Nephron (organoid): Measurements from ENCODE around the gene ANO3.
A peak's percentile ranks its signal among the peaks of the same experiment; 100 is the strongest.

Experiments used
- H3K27ac Mint-ChIP-seq, 3 experiments: 2 replicates each; pipeline ENCODE4 v1.8.0; 2020; ENCODE audit warnings: mixed read lengths in 3 of 3, mild to moderate bottlenecking in 2 of 3, moderate library complexity in 1 of 3
- H3K27me3 Mint-ChIP-seq: 2 replicates; pipeline ENCODE4 v1.8.0; 2021; ENCODE audit warnings: low read depth, mild to moderate bottlenecking, moderate library complexity, mixed read lengths
- H3K36me3 Mint-ChIP-seq: 2 replicates; pipeline ENCODE4 v1.8.0; 2020; ENCODE audit warnings: low read depth, mixed read lengths
- H3K4me1 Mint-ChIP-seq: 2 replicates; pipeline ENCODE4 v1.8.0; 2020; ENCODE audit warnings: mixed read lengths
- H3K4me3 Mint-ChIP-seq, 3 experiments: 2 replicates each; pipeline ENCODE4 v1.8.0; 2020; ENCODE audit warnings: mild to moderate bottlenecking in 3 of 3, mixed read lengths in 3 of 3, moderate library complexity in 2 of 3
- H3K9me3 Mint-ChIP-seq: 2 replicates; pipeline ENCODE4 v1.8.0; 2020; ENCODE audit warnings: mixed read lengths
- CTCF ChIP-seq, 3 experiments: fragments of 200-600 bp; sonication (generic); IDR thresholded peaks; one replicate each; pipeline ENCODE4 v1.5.0; 2021; ENCODE audit warnings: antibody characterized with exemption in 3 of 3; ENCODE audit not compliant: unreplicated experiment in 3 of 3

ANO3 gene

DNA sequence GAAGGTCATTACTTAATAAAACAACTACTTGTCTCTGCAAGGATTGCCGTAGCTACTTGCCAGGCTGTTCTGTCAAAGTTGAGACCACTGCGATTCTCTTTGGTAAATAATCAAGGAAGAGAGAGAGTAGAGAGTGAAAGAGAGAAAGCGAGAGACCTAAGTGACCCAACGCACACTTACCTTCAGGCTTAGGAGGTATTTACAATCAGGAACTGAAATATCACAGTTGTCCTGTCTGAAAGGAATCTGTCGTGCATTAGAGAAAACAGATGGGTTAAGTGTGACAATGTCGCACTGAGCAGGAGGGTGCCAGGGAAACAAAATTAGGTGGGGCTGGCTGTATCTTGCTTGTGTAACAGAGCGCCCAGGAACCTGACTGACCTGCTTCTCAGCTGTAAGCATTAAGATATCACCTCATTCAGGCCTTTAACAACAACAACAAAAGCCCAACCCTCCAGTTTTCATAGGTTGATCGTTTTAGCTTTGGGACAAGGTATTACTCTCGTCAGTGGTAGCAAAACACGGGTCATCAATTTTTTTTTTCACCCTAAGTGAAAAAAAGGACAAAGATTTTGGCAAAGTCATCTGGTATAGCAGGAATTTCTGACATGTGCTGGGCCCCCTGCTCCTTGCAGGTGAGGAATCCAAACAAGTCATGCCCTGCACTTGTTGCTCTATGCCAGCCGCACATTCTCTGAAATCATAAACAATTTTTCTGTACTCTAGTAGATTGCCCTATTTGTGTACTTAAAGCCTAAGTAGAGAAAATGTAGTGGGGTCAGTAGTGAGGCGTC, 240.1 kb downstream of the ANO3 start, which contains the start of gene MUC15:
Gene MUC15, minus strand, starts transcription at position 403 of the 794 bp plus-strand sequence. CDS start 5,169 bp downstream, outside the sequence.
- Mint-ChIP-seq H3K27ac (peak within 1 kb of the TSS; percentile 45 to 79 (median 53)), H3K27me3 (peaks cover 4% of the 10 kb centered on the region), H3K4me1 (peaks cover 8% of the 10 kb centered on the region), H3K4me3 (no peak within 1 kb of the TSS), H3K36me3 (no peaks in the 10 kb centered on the region), H3K9me3 (no peaks in the 10 kb centered on the region)
- no peak for TF ChIP-seq CTCF (IDR thresholded peaks at IDR 0.05; ENCODE audit: unreplicated experiment in 3 of 3)

- TF ChIP-seq CTCF (IDR thresholded peaks at IDR 0.05; ENCODE audit: unreplicated experiment in 3 of 3), result no peak
- Mint-ChIP-seq H3K9me3 (no peaks in the 10 kb centered on the region), H3K4me3 (no peak overlapping the region), H3K4me1 (peaks cover 8% of the 10 kb centered on the region), H3K36me3 (no peaks in the 10 kb centered on the region), H3K27me3 (peaks cover 4% of the 10 kb centered on the region), H3K27ac (peak overlapping the region; percentile 45 to 79 (median 53))
These were observed 241.0 kb downstream of the ANO3 start for GRCh38 chr11:26572770-26573402.

- Mint-ChIP-seq H3K4me3 (no peak overlapping the region), H3K27ac (peak overlapping the region in 1 of 3 experiments; percentile 36), H3K4me1 (peaks cover 8% of the 10 kb centered on the region), H3K27me3 (peaks cover 4% of the 10 kb centered on the region), H3K36me3 (no peaks in the 10 kb centered on the region), H3K9me3 (no peaks in the 10 kb centered on the region)
- no peak for TF ChIP-seq CTCF (IDR thresholded peaks at IDR 0.05; ENCODE audit: unreplicated experiment in 3 of 3)
These were observed 242.0 kb downstream of the ANO3 start for GRCh38 chr11:26573896-26574295.

DNA sequence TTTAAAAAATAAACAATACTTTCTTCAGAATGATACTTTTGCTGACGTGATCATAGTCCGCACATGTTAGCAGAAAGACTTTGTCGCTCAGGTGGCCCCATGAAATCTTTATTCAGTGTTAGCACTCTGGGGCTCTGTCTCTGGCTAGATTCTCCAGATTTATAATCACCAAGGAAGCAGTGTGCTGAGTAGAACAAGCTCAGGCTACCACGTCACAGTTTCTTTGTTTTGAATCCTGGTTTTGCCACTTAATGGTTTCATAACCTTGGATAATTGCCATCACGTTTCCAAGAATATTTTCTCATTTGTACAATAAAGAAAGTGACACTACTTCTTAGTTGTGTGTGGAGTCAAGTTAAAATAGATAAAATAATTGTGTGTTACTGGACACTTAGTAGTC, 244.0 kb downstream of the ANO3 start:
- TF ChIP-seq CTCF (IDR thresholded peaks at IDR 0.05; ENCODE audit: unreplicated experiment in 3 of 3), result no peak
- Mint-ChIP-seq H3K27ac (no peak overlapping the region), H3K36me3 (no peaks in the 10 kb centered on the region), H3K27me3 (peaks cover 4% of the 10 kb centered on the region), H3K4me3 (no peak overlapping the region), H3K4me1 (peaks cover 21% of the 10 kb centered on the region), H3K9me3 (no peaks in the 10 kb centered on the region)

DNA sequence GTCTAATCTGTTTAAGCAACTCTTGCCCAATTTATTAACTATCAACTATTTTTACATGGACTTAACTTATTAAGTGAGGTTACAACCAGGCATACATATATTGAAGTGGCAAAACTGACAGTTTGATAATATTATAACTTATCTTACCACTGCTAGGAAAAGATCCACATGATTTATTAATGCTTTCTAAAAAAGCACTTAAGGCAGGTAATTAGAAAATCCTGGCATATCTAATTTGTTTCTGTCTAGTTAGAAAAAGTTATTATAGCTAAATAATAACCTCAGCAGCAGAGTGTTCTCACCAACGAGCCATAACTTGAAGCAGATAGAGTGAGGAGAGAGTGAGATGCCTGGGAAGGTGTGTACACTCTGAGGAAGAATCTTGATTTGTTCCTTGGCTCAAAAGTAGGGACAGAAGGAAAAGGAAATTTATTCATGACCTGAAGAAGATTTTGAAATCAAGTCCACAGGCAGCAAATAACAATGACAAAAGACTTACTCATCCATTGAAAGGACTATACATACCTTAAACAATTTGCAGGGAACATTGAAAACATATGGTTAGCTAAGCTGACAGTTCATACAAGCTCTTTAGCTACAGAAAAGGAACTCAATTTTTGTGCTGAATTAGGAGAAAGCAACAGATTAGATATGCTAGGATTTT, 247.2 kb downstream of the ANO3 start:
- H3K36me3 Mint-ChIP-seq, result no peaks in the 10 kb centered on the region
- peaks cover 13% of the 10 kb centered on the region for H3K4me1 Mint-ChIP-seq
- no peak overlapping the region for H3K27ac Mint-ChIP-seq
- H3K9me3 Mint-ChIP-seq, result no peaks in the 10 kb centered on the region
- TF ChIP-seq CTCF (IDR thresholded peaks at IDR 0.05; ENCODE audit: unreplicated experiment in 3 of 3), result no peak
- H3K27me3 Mint-ChIP-seq, result no peaks in the 10 kb centered on the region
- H3K4me3 Mint-ChIP-seq, result no peak overlapping the region
